OCI-LY7 (cell line): ENCODE data around the gene ASPDH. TPM values are rescaled to one million over a fixed set of nuclear protein-coding genes. Genes with fewer than 3 reads are reported as not detected.
A peak's percentile ranks its signal among the peaks of the same experiment; 100 is the strongest.

Source experiments
- BruUV-seq: library from RNA; stranded (reverse); fragments of 400-500 nt; replicated peaks from 2 replicates; lab custom pipeline; 2021; lab: Mats Ljungman, UMichigan
- CTCF ChIA-PET: fragments of 300-600 bp; sonication (Branson Sonifier 250); formaldehyde crosslinking; loops from one replicate; lab custom pipeline; 2022; ENCODE audit warnings: antibody characterized with exemption; ENCODE audit not compliant: unreplicated experiment; lab: Charles Lee
- POLR2A ChIA-PET: fragments of 300-600 bp; sonication (Branson Sonifier 250); formaldehyde crosslinking; loops from one replicate; lab custom pipeline; 2022; ENCODE audit warnings: antibody characterized with exemption; lab: Charles Lee
- DNase-seq: peaks from one replicate; pipeline ENCODE4 v3.0.0-alpha.2; 2015; ENCODE audit warnings: low spot score
- H2AFZ ChIP-seq: fragments of 200-600 bp; sonication (generic), shearing (Covaris generic); 2 replicates; pipeline ENCODE4 v1.6.1; 2014; ENCODE audit warnings: mild to moderate bottlenecking, antibody characterized with exemption, low read length, moderate library complexity
- H3K27ac ChIP-seq: fragments of 200-600 bp; sonication (generic); 2 replicates; pipeline ENCODE4 v1.5.1; 2014; ENCODE audit warnings: mixed run types, low read depth, mild to moderate bottlenecking, moderate library complexity, low read length, inconsistent platforms; ENCODE audit not compliant: poor library complexity, severe bottlenecking
- H3K36me3 ChIP-seq: fragments of 200-600 bp; sonication (generic); 2 replicates; pipeline ENCODE4 v1.6.1; 2014; ENCODE audit warnings: mild to moderate bottlenecking, antibody characterized with exemption, low read length, moderate library complexity, mixed read lengths; ENCODE audit not compliant: insufficient read depth
- H3K4me1 ChIP-seq: fragments of 200-600 bp; sonication (generic); 2 replicates; pipeline ENCODE4 v1.5.1; 2014; ENCODE audit warnings: mild to moderate bottlenecking, low read length; ENCODE audit not compliant: insufficient read depth, poor library complexity, severe bottlenecking
- H3K4me2 ChIP-seq: fragments of 200-600 bp; sonication (generic); 2 replicates; pipeline ENCODE4 v1.6.1; 2014; ENCODE audit warnings: mild to moderate bottlenecking, low read length
- H3K4me3 ChIP-seq: fragments of 200-600 bp; sonication (generic); 2 replicates; pipeline ENCODE4 v1.5.1; 2014; ENCODE audit warnings: mild to moderate bottlenecking, low read depth, low read length; ENCODE audit not compliant: poor library complexity, severe bottlenecking
- H3K79me2 ChIP-seq: fragments of 200-600 bp; sonication (generic); 2 replicates; pipeline ENCODE4 v1.6.1; 2016; ENCODE audit warnings: low read depth, mild to moderate bottlenecking, low read length, moderate library complexity, mixed read lengths; ENCODE audit not compliant: insufficient read depth
- H3K9me2 ChIP-seq: fragments of 200-600 bp; sonication (generic); 2 replicates; pipeline ENCODE4 v1.6.1; 2016; ENCODE audit warnings: mild to moderate bottlenecking, low read length, mixed read lengths; ENCODE audit not compliant: insufficient read depth
- H3K9me3 ChIP-seq: fragments of 200-600 bp; sonication (generic); 2 replicates; pipeline ENCODE4 v1.6.1; 2014; ENCODE audit warnings: mild to moderate bottlenecking, mixed run types, low read length, mixed read lengths
- H4K20me1 ChIP-seq: fragments of 200-600 bp; sonication (generic); 2 replicates; pipeline ENCODE4 v1.6.1; 2014; ENCODE audit warnings: mild to moderate bottlenecking, antibody characterized with exemption, low read length, moderate library complexity, mixed read lengths; ENCODE audit not compliant: insufficient read depth
- CTCF ChIP-seq: fragments of 200-600 bp; sonication (generic); conservative IDR thresholded peaks from 2 replicates; pipeline ENCODE4 v1.5.1; 2014; ENCODE audit warnings: mild to moderate bottlenecking, antibody characterized with exemption, low read length, moderate library complexity, mixed read lengths
- EZH2phosphoT487 ChIP-seq: fragments of 200-600 bp; sonication (generic); IDR thresholded peaks from 2 replicates; pipeline ENCODE4 v1.6.1; 2018; ENCODE audit warnings: low read depth, borderline replicate concordance, mild to moderate bottlenecking, mixed run types, antibody characterized with exemption, low read length, moderate library complexity, mixed read lengths
- intact Hi-C: fragments of 100-400 bp; cut with micrococcal nuclease; formaldehyde crosslinking; loops from one replicate; pipeline ENCODE4 v1.10.0; 2022; ENCODE audit not compliant: unreplicated experiment
- total RNA-seq, 2 experiments: library from RNA; depleted of rRNA in 1 of 2; stranded (reverse); fragments of >200 nt in 1 of 2; shearing (Covaris generic) in 1 of 2; gene quantifications; 2 replicates each; pipeline ENCODE4 v1.2.3, GENCODE V29; 2014 to 2022

Gene ASPDH
- total RNA-seq, 2 experiments from 2014 or later: not detected

GRCh38 chr19:50557009-50557613 lies 43.4 kb upstream of the ASPDH start:
- no peak for DNase-seq
- intact Hi-C loops: loop anchor here (2.0 kb wide), 1 partner anchor 200 kb away; no protein-coding TSS in a partner anchor
- no TSS peak for BruUV-seq

GRCh38 chr19:50556282-50557008 lies 42.7 kb upstream of the ASPDH start:
- intact Hi-C loops: loop anchor here (2.0 kb wide), 1 partner anchor 200 kb away; no protein-coding TSS in a partner anchor

More at GRCh38 chr19:50557009-50557613, 43.4 kb upstream of the ASPDH start:
- Histone ChIP-seq H3K4me3 (peak overlapping the region; percentile 69), H4K20me1 (no peaks in the 10 kb centered on the region), H3K4me2 (peak overlapping the region; percentile 88), H2AFZ (no peak overlapping the region), H3K9me2 (no peaks in the 10 kb centered on the region), H3K79me2 (no peaks in the 10 kb centered on the region), H3K36me3 (no peaks in the 10 kb centered on the region), H3K9me3 (no peaks in the 10 kb centered on the region), H3K27ac (no peak overlapping the region), H3K4me1 (no peaks in the 10 kb centered on the region)
- TF ChIP-seq CTCF: no peak
- TF ChIP-seq EZH2phosphoT487: no peak
- CTCF ChIA-PET: no interaction called here
- POLR2A ChIA-PET: no interaction called here

More at GRCh38 chr19:50556282-50557008, 42.7 kb upstream of the ASPDH start:
- H3K36me3 ChIP-seq: no peaks in the 10 kb centered on the region
- DNase-seq: peak; percentile 82
- peak overlapping the region; percentile 93 for H2AFZ ChIP-seq
- H3K27ac ChIP-seq: no peak overlapping the region
- no peaks in the 10 kb centered on the region for H3K4me1 ChIP-seq
- peak overlapping the region; percentile 69 for H3K4me3 ChIP-seq
- no peaks in the 10 kb centered on the region for H3K9me3 ChIP-seq
- H3K4me2 ChIP-seq: peak overlapping the region; percentile 88
- TF ChIP-seq CTCF (peak; percentile 100), EZH2phosphoT487 (no peak)
- H4K20me1 ChIP-seq: no peaks in the 10 kb centered on the region
- ChIA-PET POLR2A (no interaction called here), CTCF (interaction anchor here (0.6 to 0.7 kb wide), 3 partner anchors 23 to 143 kb away, joined by 3 to 13 read pairs (median 3); no protein-coding TSS in a partner anchor)
- no TSS peak for BruUV-seq
- H3K9me2 ChIP-seq: no peaks in the 10 kb centered on the region
- H3K79me2 ChIP-seq: no peaks in the 10 kb centered on the region
